ENCODE results near the gene TCF20. TPM values are rescaled to one million over a fixed set of nuclear protein-coding genes. Genes with fewer than 3 reads are reported as not detected.

TCF20 gene
- total RNA-seq, 4 donors from 2014 or later = 47.6 to 82.4 (median 68.7) TPM

GRCh38 chr22:42275176-42275575, 4.7 kb upstream of the TCF20 start:
- DNase-seq = no peak
- H3K36me3 ChIP-seq = no peaks in the 10 kb centered on the region
- intact Hi-C loops (cut with DNase I) = loop anchor here (10.0 kb wide), 1 partner anchor 170 kb away; no protein-coding TSS in a partner anchor
- H3K4me1 ChIP-seq = peaks cover 5 to 17% of the 10 kb centered on the region in 2 donors
- H3K4me3 ChIP-seq (replicated peaks in 1 of 3) = no peak overlapping the region
- WGBS, 2 donors = 90% methylated on average over 7 to 12 of the region's 13 CpGs
- no peaks in the 10 kb centered on the region for H3K9me3 ChIP-seq
- no peak for TF ChIP-seq CTCF (IDR thresholded peaks at IDR 0.05)
- no peak for TF ChIP-seq POLR2A (IDR thresholded peaks at IDR 0.05)
- H3K27me3 ChIP-seq = no peaks in the 10 kb centered on the region
- no peak overlapping the region for H3K27ac ChIP-seq

- Histone ChIP-seq H3K4me3 (replicated peaks in 1 of 3) (no peak overlapping the region), H3K4me1 (peaks cover 10 to 18% of the 10 kb centered on the region in 2 donors), H3K9me3 (no peaks in the 10 kb centered on the region), H3K27me3 (no peaks in the 10 kb centered on the region), H3K27ac (no peak overlapping the region), H3K36me3 (no peaks in the 10 kb centered on the region)
- intact Hi-C loops (cut with DNase I) = loop anchor here (10.0 kb wide), 1 partner anchor 171 kb away; no protein-coding TSS in a partner anchor
- no peak for TF ChIP-seq POLR2A (IDR thresholded peaks at IDR 0.05)
- no peak for TF ChIP-seq CTCF (IDR thresholded peaks at IDR 0.05)
- 81 to 84% methylated on average over 13 of the region's 13 CpGs for whole genome bisulfite sequencing, 2 donors
- DNase-seq = no peak
Observed at GRCh38 chr22:42273855-42274451, 3.5 kb upstream of the TCF20 start.

- no peaks in the 10 kb centered on the region for H3K27me3 ChIP-seq
- WGBS, 2 donors = 84 to 93% methylated on average over 10 of the region's 10 CpGs
- intact Hi-C loops (cut with DNase I) = loop anchor here (10.0 kb wide), 1 partner anchor 172 kb away; no protein-coding TSS in a partner anchor
- H3K9me3 ChIP-seq = no peaks in the 10 kb centered on the region
- no peak overlapping the region for H3K4me3 ChIP-seq (replicated peaks in 1 of 3)
- DNase-seq = no peak
- no peak for TF ChIP-seq POLR2A (IDR thresholded peaks at IDR 0.05)
- TF ChIP-seq CTCF (IDR thresholded peaks at IDR 0.05) = no peak
- H3K27ac ChIP-seq = no peak overlapping the region
- peaks cover 15 to 16% of the 10 kb centered on the region in 2 donors for H3K4me1 ChIP-seq
- no peaks in the 10 kb centered on the region for H3K36me3 ChIP-seq
Observed at GRCh38 chr22:42272431-42272999, 2.1 kb upstream of the TCF20 start.

- intact Hi-C loops (cut with DNase I) = loop anchor here (10.0 kb wide), 1 partner anchor 173 kb away; no protein-coding TSS in a partner anchor
- Histone ChIP-seq H3K27me3 (no peaks in the 10 kb centered on the region), H3K27ac (no peak overlapping the region), H3K9me3 (no peaks in the 10 kb centered on the region), H3K36me3 (no peaks in the 10 kb centered on the region), H3K4me1 (peaks cover 14 to 15% of the 10 kb centered on the region in 2 donors), H3K4me3 (replicated peaks in 1 of 3) (no peak overlapping the region)
- WGBS, 2 donors = 72 to 94% methylated on average over 2 of the region's 2 CpGs
- DNase-seq = no peak
- TF ChIP-seq POLR2A (IDR thresholded peaks at IDR 0.05) (no peak), CTCF (IDR thresholded peaks at IDR 0.05) (no peak)
Observed at GRCh38 chr22:42271906-42272305, 1.5 kb upstream of the TCF20 start.

- H3K4me3 ChIP-seq (replicated peaks in 1 of 3) = peak overlapping the region in 1 of 3 donors; percentile 35
- no peak for DNase-seq
- H3K27me3 ChIP-seq = no peaks in the 10 kb centered on the region
- H3K9me3 ChIP-seq = no peaks in the 10 kb centered on the region
- H3K27ac ChIP-seq = peak overlapping the region in 1 of 3 donors; percentile 15
- WGBS, 2 donors = 83 to 88% methylated on average over 17 to 19 of the region's 20 CpGs
- no peaks in the 10 kb centered on the region for H3K36me3 ChIP-seq
- intact Hi-C loops (cut with DNase I) = loop anchor here (10.0 kb wide), 1 partner anchor 173 kb away; no protein-coding TSS in a partner anchor
- TF ChIP-seq CTCF (IDR thresholded peaks at IDR 0.05) (no peak), POLR2A (IDR thresholded peaks at IDR 0.05) (no peak)
- peaks cover 14 to 15% of the 10 kb centered on the region in 2 donors for H3K4me1 ChIP-seq
Observed at GRCh38 chr22:42271191-42271813, 849 bp upstream of the TCF20 start.
